ENCODE data around the gene PTCH2. TPM values are rescaled to one million over a fixed set of nuclear protein-coding genes. Genes with fewer than 3 reads are reported as not detected.

Gene PTCH2

DNA sequence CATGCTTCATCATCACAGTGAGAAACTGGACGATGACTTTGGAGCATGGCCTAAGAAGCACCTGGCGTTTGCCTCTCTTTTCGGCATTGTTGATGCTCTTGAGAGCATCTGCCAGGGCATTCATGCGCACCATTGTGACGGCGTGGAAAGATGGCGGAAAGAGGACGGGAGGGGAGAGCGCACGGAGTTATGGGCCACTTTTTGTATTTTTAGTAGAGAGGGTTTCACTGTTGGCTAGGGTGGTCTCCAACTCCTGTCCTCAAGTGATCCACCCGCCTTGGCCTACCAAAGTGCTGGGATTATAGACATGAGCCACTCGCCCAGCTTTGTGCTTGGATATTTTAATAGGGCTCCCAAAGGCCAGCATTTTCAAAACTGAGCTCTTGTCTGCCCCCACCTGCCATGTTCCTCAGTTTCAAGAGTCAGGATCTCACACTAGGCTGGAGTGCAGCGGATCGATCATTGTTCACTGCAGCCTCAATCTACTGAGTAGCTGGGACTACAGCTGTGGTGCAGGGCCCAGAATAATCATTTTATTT, 62.4 kb downstream of the PTCH2 start:
- Histone ChIP-seq H3K36me3 (ENCODE audit: insufficient read depth, low read length) (peaks cover 60% of the 10 kb centered on the region), H3K9ac (ENCODE audit: low read depth, low read length) (no peak overlapping the region)

DNA sequence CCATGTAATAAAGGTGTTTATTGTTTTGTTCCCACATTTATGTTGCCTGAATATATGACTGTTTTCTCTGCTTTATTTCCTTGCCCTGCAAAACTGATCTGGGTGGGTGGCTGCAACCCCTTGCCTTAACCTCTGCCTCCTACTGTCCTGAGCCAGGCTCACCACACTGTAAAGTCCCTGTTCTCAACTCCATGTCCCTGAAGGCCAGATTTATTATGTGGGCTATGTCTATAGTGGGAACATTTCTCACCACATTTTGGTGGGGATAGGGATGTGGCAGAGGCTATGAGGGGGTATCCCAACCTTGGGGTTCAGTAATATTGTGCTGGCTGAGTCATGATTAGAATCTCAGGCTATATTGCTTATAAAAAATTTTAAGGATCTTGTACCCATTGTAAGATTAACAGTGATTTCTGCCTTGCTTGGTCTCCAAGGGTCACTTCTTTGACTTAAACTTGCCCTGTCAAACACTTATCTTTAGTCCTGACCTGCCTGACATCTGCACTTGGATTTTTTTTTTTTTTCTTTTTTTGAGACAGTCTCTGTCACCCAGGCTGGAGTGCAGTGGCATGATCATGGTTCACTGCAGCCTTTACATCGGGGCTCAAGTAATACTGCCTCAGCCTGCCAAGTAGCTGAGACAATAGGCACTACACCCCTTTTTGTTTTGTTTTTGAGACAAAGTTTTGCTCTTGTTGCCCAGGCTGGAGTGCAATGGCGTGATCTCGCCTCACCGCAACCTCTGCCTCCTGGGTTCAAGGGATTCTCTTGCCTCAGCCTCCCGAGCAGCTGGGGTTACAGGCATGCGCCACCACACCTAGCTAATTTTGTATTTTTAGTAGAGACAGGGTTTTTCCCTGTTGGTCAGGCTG, 64.1 kb downstream of the PTCH2 start:
- no peak overlapping the region for H3K4me3 ChIP-seq (ENCODE audit: low read length)
- H3K9me3 ChIP-seq (replicated peaks; ENCODE audit: low read length): no peaks in the 10 kb centered on the region
- H3K4me2 ChIP-seq (ENCODE audit: low read length): peak overlapping the region; percentile 94
- peaks cover 60% of the 10 kb centered on the region for H3K36me3 ChIP-seq (ENCODE audit: insufficient read depth, low read length)
- H3K9ac ChIP-seq (ENCODE audit: low read depth, low read length): no peak overlapping the region
- peaks cover 25% of the 10 kb centered on the region for H3K4me1 ChIP-seq (ENCODE audit: control insufficient read depth, insufficient read depth, low read length)
- no peaks in the 10 kb centered on the region for H3K27me3 ChIP-seq (ENCODE audit: control insufficient read depth, insufficient read depth, low read length)

More for the DNA sequence above, 62.4 kb downstream of the PTCH2 start:
- Histone ChIP-seq H3K9me3 (replicated peaks; ENCODE audit: low read length) (no peaks in the 10 kb centered on the region), H3K4me2 (ENCODE audit: low read length) (no peak overlapping the region), H3K27me3 (ENCODE audit: control insufficient read depth, insufficient read depth, low read length) (no peaks in the 10 kb centered on the region), H3K4me1 (ENCODE audit: control insufficient read depth, insufficient read depth, low read length) (peaks cover 31% of the 10 kb centered on the region), H3K4me3 (ENCODE audit: low read length) (no peak overlapping the region)

DNA sequence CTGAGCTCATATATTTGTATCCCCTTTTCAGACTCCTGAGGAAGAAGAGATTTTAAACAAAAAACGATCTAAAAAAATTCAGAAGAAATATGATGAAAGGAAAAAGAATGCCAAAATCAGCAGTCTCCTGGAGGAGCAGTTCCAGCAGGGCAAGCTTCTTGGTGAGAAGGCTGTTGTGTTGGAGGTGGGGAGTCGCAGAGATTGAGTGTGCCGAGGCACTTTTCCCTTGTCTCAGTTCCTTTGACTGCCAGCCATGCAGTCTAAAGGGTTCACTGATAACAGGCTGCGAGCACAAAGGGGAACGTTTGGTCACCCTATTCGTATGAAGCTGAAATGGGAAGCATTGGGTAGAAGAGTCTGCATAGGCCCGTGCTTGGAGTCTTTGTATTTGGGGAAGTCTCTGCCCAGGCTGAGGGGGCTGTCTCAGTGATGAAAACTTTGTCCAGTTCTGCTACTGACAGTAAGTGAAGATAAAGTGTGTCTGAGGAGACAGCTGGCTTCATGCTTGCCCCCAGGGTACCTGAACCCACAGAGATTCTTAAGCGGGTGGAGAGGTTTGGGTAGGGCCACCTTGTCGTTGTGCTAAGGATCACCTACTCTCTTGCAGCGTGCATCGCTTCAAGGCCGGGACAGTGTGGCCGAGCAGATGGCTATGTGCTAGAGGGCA, 65.0 kb downstream of the PTCH2 start:
- H3K27me3 ChIP-seq (ENCODE audit: control insufficient read depth, insufficient read depth, low read length): no peaks in the 10 kb centered on the region
- peak overlapping the region; percentile 94 for H3K4me2 ChIP-seq (ENCODE audit: low read length)
- H3K4me3 ChIP-seq (ENCODE audit: low read length): peak overlapping the region; percentile 91
- peak overlapping the region; percentile 95 for H3K9ac ChIP-seq (ENCODE audit: low read depth, low read length)
- peaks cover 60% of the 10 kb centered on the region for H3K36me3 ChIP-seq (ENCODE audit: insufficient read depth, low read length)
- H3K9me3 ChIP-seq (replicated peaks; ENCODE audit: low read length): no peaks in the 10 kb centered on the region
- peaks cover 17% of the 10 kb centered on the region for H3K4me1 ChIP-seq (ENCODE audit: control insufficient read depth, insufficient read depth, low read length)

DNA sequence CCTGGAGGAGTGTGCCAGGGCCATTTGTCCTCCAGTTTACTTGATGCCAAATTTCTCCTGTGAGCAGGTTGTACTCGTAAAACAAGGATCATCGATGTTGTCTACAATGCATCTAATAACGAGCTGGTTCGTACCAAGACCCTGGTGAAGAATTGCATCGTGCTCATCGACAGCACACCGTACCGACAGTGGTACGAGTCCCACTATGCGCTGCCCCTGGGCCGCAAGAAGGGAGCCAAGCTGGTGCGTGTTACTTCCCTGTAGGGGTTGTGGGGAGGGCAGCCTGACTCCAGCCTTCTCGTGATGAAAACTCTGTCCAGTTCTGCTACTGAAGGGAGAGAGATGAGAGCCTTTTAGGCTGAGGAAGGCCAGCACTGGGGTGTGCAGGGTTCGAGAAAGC, 65.5 kb downstream of the PTCH2 start:
- H3K9ac ChIP-seq (ENCODE audit: low read depth, low read length): peak overlapping the region; percentile 95
- no peaks in the 10 kb centered on the region for H3K27me3 ChIP-seq (ENCODE audit: control insufficient read depth, insufficient read depth, low read length)
- H3K4me3 ChIP-seq (ENCODE audit: low read length): peak overlapping the region; percentile 91
- H3K4me2 ChIP-seq (ENCODE audit: low read length): peak overlapping the region; percentile 94
- H3K9me3 ChIP-seq (replicated peaks; ENCODE audit: low read length): no peaks in the 10 kb centered on the region
- peaks cover 60% of the 10 kb centered on the region for H3K36me3 ChIP-seq (ENCODE audit: insufficient read depth, low read length)
- peaks cover 17% of the 10 kb centered on the region for H3K4me1 ChIP-seq (ENCODE audit: control insufficient read depth, insufficient read depth, low read length)

DNA sequence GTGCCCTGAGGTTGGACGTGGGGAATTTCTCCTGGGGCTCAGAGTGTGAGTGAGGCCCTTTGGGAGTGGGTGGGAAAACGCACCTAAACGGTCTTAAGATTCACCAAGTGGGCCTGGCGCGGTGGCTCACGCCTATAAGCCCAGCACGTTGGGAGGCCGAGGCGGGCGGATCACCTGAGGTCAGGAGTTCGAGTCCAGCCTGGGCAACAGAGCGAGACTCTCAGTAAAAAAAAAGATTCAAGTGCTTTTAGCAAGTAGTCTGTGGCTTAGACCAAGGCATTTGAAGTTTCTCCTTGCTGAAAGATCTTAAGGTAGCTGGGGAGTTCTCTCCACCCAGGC, 66.4 kb downstream of the PTCH2 start:
- H3K4me1 ChIP-seq (ENCODE audit: control insufficient read depth, insufficient read depth, low read length): peaks cover 17% of the 10 kb centered on the region
- peak overlapping the region; percentile 94 for H3K4me2 ChIP-seq (ENCODE audit: low read length)
- H3K36me3 ChIP-seq (ENCODE audit: insufficient read depth, low read length): peaks cover 60% of the 10 kb centered on the region

DNA sequence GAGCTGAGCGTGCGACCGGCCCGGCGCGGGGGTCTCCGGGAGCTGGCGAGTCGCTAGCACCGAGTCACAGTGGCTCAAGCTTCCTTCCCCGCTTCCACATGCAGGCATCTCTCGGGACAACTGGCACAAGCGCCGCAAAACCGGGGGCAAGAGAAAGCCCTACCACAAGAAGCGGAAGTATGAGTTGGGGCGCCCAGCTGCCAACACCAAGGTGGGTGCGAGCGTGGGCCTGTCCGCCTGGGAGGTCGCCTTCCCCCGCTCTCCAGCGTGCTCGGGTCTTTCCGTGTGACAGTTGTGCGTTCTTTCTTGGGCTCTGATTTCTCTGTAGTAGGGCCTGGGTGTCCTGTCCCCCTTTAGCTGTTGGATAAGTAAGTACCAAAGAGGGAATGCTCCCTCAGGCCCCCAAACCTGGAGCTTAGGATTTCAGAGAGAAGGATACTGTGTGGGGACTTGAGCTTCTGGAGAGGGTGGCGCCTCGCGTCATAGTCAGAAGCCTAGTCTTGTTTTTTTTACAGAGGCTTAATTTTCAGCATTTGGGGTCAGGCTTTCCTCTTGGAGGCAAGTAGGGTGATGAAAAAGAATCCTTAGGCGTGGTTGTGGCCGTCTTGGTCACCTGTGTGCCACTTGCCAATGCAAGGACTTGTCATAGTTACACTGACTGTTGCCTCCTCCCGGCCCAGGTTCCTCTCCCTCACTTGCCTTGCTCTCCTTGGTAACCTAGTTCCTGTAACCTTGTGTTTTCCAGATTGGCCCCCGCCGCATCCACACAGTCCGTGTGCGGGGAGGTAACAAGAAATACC, 66.9 kb downstream of the PTCH2 start:
- Histone ChIP-seq H3K4me2 (ENCODE audit: low read length) (peak overlapping the region; percentile 94), H3K27me3 (ENCODE audit: control insufficient read depth, insufficient read depth, low read length) (no peaks in the 10 kb centered on the region), H3K9me3 (replicated peaks; ENCODE audit: low read length) (no peaks in the 10 kb centered on the region), H3K36me3 (ENCODE audit: insufficient read depth, low read length) (peaks cover 55% of the 10 kb centered on the region), H3K9ac (ENCODE audit: low read depth, low read length) (peak overlapping the region; percentile 95), H3K4me3 (ENCODE audit: low read length) (peak overlapping the region; percentile 91), H3K4me1 (ENCODE audit: control insufficient read depth, insufficient read depth, low read length) (peaks cover 17% of the 10 kb centered on the region)

More for the DNA sequence above, 66.4 kb downstream of the PTCH2 start:
- Histone ChIP-seq H3K9ac (ENCODE audit: low read depth, low read length) (peak overlapping the region; percentile 95), H3K4me3 (ENCODE audit: low read length) (peak overlapping the region; percentile 91), H3K9me3 (replicated peaks; ENCODE audit: low read length) (no peaks in the 10 kb centered on the region), H3K27me3 (ENCODE audit: control insufficient read depth, insufficient read depth, low read length) (no peaks in the 10 kb centered on the region)

GRCh38 chr1:44775078-44775929, 67.7 kb downstream of the PTCH2 start, which contains the start of gene RPS8:
RPS8 (plus strand) TSS chr1:44775540; CDS start chr1:44775597, 57 bp downstream.
- peak within 1 kb of the TSS; percentile 94 for H3K4me2 ChIP-seq (ENCODE audit: low read length)
- peak within 1 kb of the TSS; percentile 95 for H3K9ac ChIP-seq (ENCODE audit: low read depth, low read length)
- H3K9me3 ChIP-seq (replicated peaks; ENCODE audit: low read length): no peaks in the 10 kb centered on the region
- H3K4me1 ChIP-seq (ENCODE audit: control insufficient read depth, insufficient read depth, low read length): peaks cover 17% of the 10 kb centered on the region
- H3K27me3 ChIP-seq (ENCODE audit: control insufficient read depth, insufficient read depth, low read length): no peaks in the 10 kb centered on the region
- peaks cover 46% of the 10 kb centered on the region for H3K36me3 ChIP-seq (ENCODE audit: insufficient read depth, low read length)
- peak within 1 kb of the TSS; percentile 91 for H3K4me3 ChIP-seq (ENCODE audit: low read length)

Small RNAs within 50 kb of the gene (small RNA-seq; reads per million reads assigned to genes)
- gene AL136380.1 (not detected), gene SNORD38A (2,627 reads per million, percentile 100 among the genes with 10 or more reads in this experiment), gene SNORD38B (not detected), gene SNORD46 (34.4 reads per million, percentile 95 among the genes with 10 or more reads in this experiment), gene SNORD55 (not detected)

Measured in skeletal muscle satellite cell (primary cell).